Inferior parietal cortex (tissue), 1 donor: ENCODE results near the gene GPR45.

Experiments used
- DNase-seq: peaks from one replicate; pipeline ENCODE4 v3.0.0-alpha.2; 2016; ENCODE audit errors: extremely low spot score

GPR45 gene

GRCh38 chr2:105254531-105255210 is 13.1 kb downstream of the GPR45 start:
- no peak for DNase-seq

- DNase-seq: no peak
These were observed 14.4 kb downstream of the GPR45 start for GRCh38 chr2:105255979-105256378.

- no peak for DNase-seq
These were observed 15.0 kb downstream of the GPR45 start for GRCh38 chr2:105256431-105257047.

GRCh38 chr2:105257981-105258380 is 16.4 kb downstream of the GPR45 start:
- DNase-seq: no peak

GRCh38 chr2:105258835-105259350 is 17.4 kb downstream of the GPR45 start:
- no peak for DNase-seq

- no peak for DNase-seq
These were observed 19.5 kb downstream of the GPR45 start for GRCh38 chr2:105261061-105261460.

GRCh38 chr2:105262651-105263091 is 21.1 kb downstream of the GPR45 start:
- no peak for DNase-seq

- DNase-seq: no peak
These were observed 27.9 kb downstream of the GPR45 start for GRCh38 chr2:105269426-105269825.

- no peak for DNase-seq
These were observed 30.0 kb downstream of the GPR45 start for GRCh38 chr2:105271393-105272045.

GRCh38 chr2:105272176-105272575 is 30.6 kb downstream of the GPR45 start:
- no peak for DNase-seq

- DNase-seq: no peak
These were observed 32.5 kb downstream of the GPR45 start for GRCh38 chr2:105274046-105274445.

GRCh38 chr2:105278654-105279053 is 37.1 kb downstream of the GPR45 start:
- DNase-seq: no peak

- no peak for DNase-seq
These were observed 37.6 kb downstream of the GPR45 start for GRCh38 chr2:105279126-105279525.

GRCh38 chr2:105280281-105280680 is 38.7 kb downstream of the GPR45 start:
- no peak for DNase-seq

- DNase-seq: no peak
These were observed 42.0 kb downstream of the GPR45 start for GRCh38 chr2:105283532-105283931.

- DNase-seq: peak; percentile 22
These were observed 46.1 kb downstream of the GPR45 start for GRCh38 chr2:105287692-105288091.

- DNase-seq: no peak
These were observed 46.6 kb downstream of the GPR45 start for GRCh38 chr2:105288133-105288532.

GRCh38 chr2:105290981-105291660 is 49.6 kb downstream of the GPR45 start:
- DNase-seq: no peak

GRCh38 chr2:105291981-105292380 is 50.4 kb downstream of the GPR45 start:
- DNase-seq: no peak
